HG02642 (cell line): ENCODE data around the gene ID2.
"Not testable (repeated sequence)": the region's sequence is repeated elsewhere in the genome, so short reads cannot be mapped to it uniquely, and the experiment has no call there.

ENCODE experiments used
- ATAC-seq: cut with Tn5 transposase; IDR thresholded peaks from one replicate; pipeline ENCODE4 v1.9.1; 2021; ENCODE audit warnings: mild to moderate bottlenecking; ENCODE audit not compliant: unreplicated experiment, poor library complexity

Gene ID2

GRCh38 chr2:8725838-8726237, 44.0 kb downstream of the ID2 start:
- no peak for ATAC-seq

DNA sequence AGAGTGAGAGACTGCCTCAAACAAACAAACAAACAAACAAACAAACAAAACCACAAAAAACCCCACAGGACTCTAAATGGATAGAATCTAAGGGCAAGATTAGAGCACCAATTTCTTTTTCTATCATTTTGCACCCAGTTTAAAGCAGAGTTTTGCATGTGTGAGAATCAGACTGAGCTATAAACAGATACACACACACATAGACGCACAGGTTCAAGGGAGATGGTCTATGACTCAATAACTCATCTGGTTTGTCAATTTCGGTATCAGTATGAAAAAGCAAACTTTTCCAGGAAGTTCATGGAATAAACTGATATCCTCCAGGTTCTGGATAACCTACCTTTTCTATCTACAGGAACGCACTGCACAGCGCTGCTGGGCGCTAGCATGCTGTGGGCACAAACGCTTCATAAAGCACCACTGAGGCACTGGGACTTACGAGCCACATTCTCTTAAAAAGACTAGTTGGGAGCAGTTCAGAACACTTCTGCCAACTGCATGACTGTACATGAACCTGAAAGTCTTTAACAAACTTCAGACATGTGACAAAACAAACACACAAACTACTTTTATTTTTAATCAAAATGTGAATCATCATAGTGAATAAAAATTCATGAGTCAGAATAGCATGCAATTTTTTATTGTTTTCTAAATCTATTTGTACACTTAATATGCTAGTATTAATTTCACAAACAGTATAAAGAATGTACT, 46.6 kb downstream of the ID2 start:
- ATAC-seq, result no peak

DNA sequence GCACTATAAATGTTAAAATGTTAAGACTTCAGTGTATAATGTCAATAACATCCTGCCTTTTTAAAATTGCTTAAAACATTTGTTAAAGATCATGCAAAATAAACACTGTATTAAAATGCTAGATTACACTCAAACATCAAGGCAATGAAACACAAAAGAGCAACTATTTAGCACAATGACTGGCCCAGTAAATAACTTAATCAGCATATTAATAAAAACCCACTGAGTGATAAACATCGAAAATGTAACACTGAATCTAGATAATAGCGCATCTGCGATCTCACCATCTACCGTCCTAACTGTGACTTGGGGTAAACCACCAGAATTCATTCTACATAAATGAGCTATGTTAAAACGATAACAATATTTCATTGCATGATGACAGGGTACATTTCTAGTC, 47.2 kb downstream of the ID2 start:
- not testable (repeated sequence) for ATAC-seq

GRCh38 chr2:8729939-8730338, 48.1 kb downstream of the ID2 start:
- no peak for ATAC-seq

- ATAC-seq, result no peak
Measured at GRCh38 chr2:8732601-8733000, 50.7 kb downstream of the ID2 start.
